Keratinocyte (primary cell): ENCODE results near the gene SDF4. TPM values are rescaled to one million over a fixed set of nuclear protein-coding genes. Genes with fewer than 3 reads are reported as not detected.

Experiments used
- DNase-seq: peaks from one replicate; pipeline ENCODE4 v3.0.0-alpha.2; 2011; ENCODE audit warnings: low read depth, missing footprints, low spot score
- FAIRE-seq: peaks from 2 replicates; lab custom pipeline; 2011; peaks lifted over from hg19 to GRCh38; lab: Jason Lieb, UNC
- H2AFZ ChIP-seq: 2 replicates; pipeline ENCODE4 v1.6.0; 2012; ENCODE audit warnings: low read length, control low read depth, inconsistent platforms; ENCODE audit not compliant: control insufficient read depth
- H3K27ac ChIP-seq: 2 replicates; pipeline ENCODE4 v1.5.1; 2011; ENCODE audit warnings: low read length; ENCODE audit not compliant: control insufficient read depth, insufficient read depth
- H3K27me3 ChIP-seq: 3 replicates; pipeline ENCODE4 v1.6.0; 2011; ENCODE audit warnings: low read length; ENCODE audit not compliant: control insufficient read depth, insufficient read depth; ENCODE audit errors: extremely low read depth
- H3K36me3 ChIP-seq, 2 experiments: 2 replicates in 1 of 2; 3 replicates in 1 of 2; pipeline ENCODE4 v1.5.1; 2011; ENCODE audit warnings: low read length in 2 of 2, mild to moderate bottlenecking in 1 of 2; ENCODE audit not compliant: control insufficient read depth in 2 of 2, insufficient read depth in 2 of 2; ENCODE audit errors: extremely low read depth in 1 of 2
- H3K4me1 ChIP-seq: 3 replicates; pipeline ENCODE4 v1.5.1; 2011; ENCODE audit warnings: low read length; ENCODE audit not compliant: control insufficient read depth, insufficient read depth; ENCODE audit errors: extremely low read depth
- H3K4me2 ChIP-seq: 3 replicates; pipeline ENCODE4 v1.6.0; 2011; ENCODE audit warnings: low read depth, low read length; ENCODE audit not compliant: control insufficient read depth, insufficient read depth; ENCODE audit errors: extremely low read depth
- H3K4me3 ChIP-seq, 3 experiments: fragments of 200-600 bp in 1 of 3; sonication (generic) in 1 of 3; 2 replicates in 2 of 3; 3 replicates in 1 of 3; pipeline ENCODE4 v1.5.1; 2011 to 2016; ENCODE audit warnings: low read length in 3 of 3, mild to moderate bottlenecking in 3 of 3, control low read depth in 2 of 3, inconsistent platforms in 1 of 3, low read depth in 1 of 3, mixed read lengths in 1 of 3, mixed run types in 1 of 3, moderate library complexity in 1 of 3; ENCODE audit not compliant: control insufficient read depth in 2 of 3, insufficient read depth in 2 of 3; ENCODE audit errors: extremely low read depth in 1 of 3
- H3K79me2 ChIP-seq: 2 replicates; pipeline ENCODE4 v1.6.0; 2012; ENCODE audit warnings: low read length; ENCODE audit not compliant: control insufficient read depth, insufficient read depth
- H3K9ac ChIP-seq: 3 replicates; pipeline ENCODE4 v1.6.0; 2011; ENCODE audit warnings: low read length; ENCODE audit not compliant: control insufficient read depth, insufficient read depth; ENCODE audit errors: extremely low read depth
- H3K9me1 ChIP-seq: 3 replicates; pipeline ENCODE4 v1.6.0; 2011; ENCODE audit warnings: low read length; ENCODE audit not compliant: control insufficient read depth, insufficient read depth; ENCODE audit errors: extremely low read depth
- H3K9me3 ChIP-seq: 2 replicates; pipeline ENCODE4 v1.5.1; 2012; ENCODE audit warnings: low read depth, low read length; ENCODE audit not compliant: control insufficient read depth
- H4K20me1 ChIP-seq: 3 replicates; pipeline ENCODE4 v1.6.0; 2011; ENCODE audit warnings: low read length; ENCODE audit not compliant: control insufficient read depth, insufficient read depth; ENCODE audit errors: extremely low read depth
- CTCF ChIP-seq, 3 experiments: IDR thresholded peaks in 1 of 3; conservative IDR thresholded peaks in 1 of 3; optimal IDR thresholded peaks in 1 of 3; 2 replicates in 2 of 3; 3 replicates in 1 of 3; pipeline versions ENCODE3 to v1.5.1; 2011; ENCODE audit warnings: low read length in 3 of 3, mild to moderate bottlenecking in 3 of 3, moderate library complexity in 2 of 3, control low read depth in 1 of 3, inconsistent platforms in 1 of 3; ENCODE audit not compliant: insufficient read depth in 2 of 3; ENCODE audit errors: extremely low read depth in 1 of 3
- EZH2 ChIP-seq: IDR thresholded peaks from one replicate; pipeline ENCODE4 v1.6.1; 2012; ENCODE audit warnings: inconsistent platforms, mild to moderate bottlenecking, low read length, moderate library complexity
- dilution Hi-C: fragments of 300-500 bp; cut with MboI; formaldehyde crosslinking; loops from one replicate; pipeline ENCODE4 v1.7.0; 2020; ENCODE audit warnings: low sequenced_read_pairs; ENCODE audit not compliant: extremely low pct_ligation_motif_present
- polyA plus RNA-seq, 5 experiments: library from polyadenylated mRNA; depleted of rRNA in 3 of 5; stranded (reverse) in 3 of 5; stranded (forward) in 1 of 5; unstranded in 1 of 5; fragments of >200 nt; gene quantifications; 1 replicate in 1 of 5; 2 replicates in 3 of 5; 3 replicates in 1 of 5; pipeline versions ENCODE4 v1.2.1 to v1.2.3, GENCODE V29; 2011 to 2012; ENCODE audit warnings: missing spikeins in 2 of 5, low read depth in 1 of 5, low replicate concordance in 1 of 5

SDF4 gene
- polyA plus RNA-seq, 1 donor (not counting 4 experiments of a cell fraction or from before 2014, with no cell fraction given): 66.3 TPM

DNA sequence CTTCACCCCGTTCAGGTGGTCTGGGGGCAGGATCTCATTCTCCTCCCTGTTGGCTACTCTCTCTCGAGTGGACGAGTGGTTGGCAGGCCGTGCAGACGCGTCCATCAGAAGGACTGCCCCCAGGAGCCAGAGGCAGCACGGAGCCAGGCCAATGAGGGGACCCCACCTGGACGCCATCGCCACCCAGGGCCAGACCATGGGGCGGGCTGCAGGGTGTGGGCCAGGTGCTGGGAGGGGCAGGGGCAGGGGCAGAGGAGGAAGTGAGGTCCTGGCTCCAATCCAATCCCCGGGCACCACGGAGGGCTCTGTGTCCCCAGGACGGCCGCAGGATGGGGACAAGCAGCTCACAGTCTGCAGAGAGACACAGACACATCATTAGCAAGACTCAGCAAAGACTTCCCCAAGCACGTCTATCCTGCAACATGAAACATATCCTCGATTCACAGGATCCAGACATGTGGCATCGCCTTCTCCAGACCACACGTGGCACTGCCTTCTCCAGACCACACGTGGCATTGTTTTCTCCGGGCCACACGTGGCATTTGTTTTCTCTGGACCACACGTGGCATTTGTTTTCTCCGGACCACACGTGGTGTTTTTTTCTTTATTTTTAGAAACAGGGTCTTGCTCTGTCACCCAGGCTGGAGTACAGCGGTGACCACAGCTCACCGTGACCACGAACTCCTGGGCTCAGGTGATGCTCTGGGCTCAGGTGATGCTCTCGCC is 3.0 kb downstream of the SDF4 start:
- dilution Hi-C loops: no loop called here
- no peak overlapping the region for H3K4me2 ChIP-seq
- FAIRE-seq (no peak), DNase-seq (no peak)
- no peaks in the 10 kb centered on the region for H3K27me3 ChIP-seq
- peaks cover 8% of the 10 kb centered on the region for H3K4me1 ChIP-seq
- peaks cover 5% of the 10 kb centered on the region for H4K20me1 ChIP-seq
- H3K9me1 ChIP-seq: no peaks in the 10 kb centered on the region
- no peak overlapping the region for H3K9ac ChIP-seq
- no peak overlapping the region for H3K4me3 ChIP-seq
- H3K9me3 ChIP-seq: peaks cover 4% of the 10 kb centered on the region
- no peak overlapping the region for H3K27ac ChIP-seq
- H2AFZ ChIP-seq: no peak overlapping the region
- peaks cover 81% of the 10 kb centered on the region for H3K79me2 ChIP-seq
- TF ChIP-seq CTCF (optimal IDR thresholded peaks at IDR 0.05 in 1 of 3, IDR thresholded peaks at IDR 0.05 in 1 of 3, conservative IDR thresholded peaks at IDR 0.05 in 1 of 3; ENCODE audit: extremely low read depth in 1 of 3, insufficient read depth in 2 of 3, low read length in 3 of 3): no peak
- TF ChIP-seq EZH2: no peak
- peaks cover 13 to 32% of the 10 kb centered on the region in 2 experiments for H3K36me3 ChIP-seq

DNA sequence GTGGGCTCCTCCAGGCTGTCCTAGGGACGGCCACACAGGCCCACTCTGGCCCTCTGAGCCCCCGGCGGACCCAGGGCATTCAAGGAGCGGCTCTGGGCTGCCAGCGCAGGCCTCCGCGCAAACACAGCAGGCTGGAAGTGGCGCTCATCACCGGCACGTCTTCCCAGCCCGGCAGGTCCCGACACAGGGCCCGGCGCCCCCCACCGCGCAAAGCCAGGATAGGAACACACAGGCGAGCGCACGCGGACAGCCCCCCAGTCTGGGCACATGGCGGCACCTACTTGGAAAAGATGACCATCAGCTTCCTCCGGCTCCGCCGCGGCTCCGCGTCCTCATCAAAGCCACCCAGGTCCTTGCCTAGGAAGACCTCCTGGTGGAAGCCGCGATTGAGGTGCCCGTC is 3.6 kb downstream of the SDF4 start:
- peaks cover 8% of the 10 kb centered on the region for H3K4me1 ChIP-seq
- FAIRE-seq: no peak
- peaks cover 4% of the 10 kb centered on the region for H3K9me3 ChIP-seq
- H3K9ac ChIP-seq: no peak overlapping the region
- no peak overlapping the region for H3K4me2 ChIP-seq
- no peaks in the 10 kb centered on the region for H3K27me3 ChIP-seq
- H2AFZ ChIP-seq: no peak overlapping the region
- H4K20me1 ChIP-seq: peaks cover 5% of the 10 kb centered on the region
- H3K4me3 ChIP-seq: no peak overlapping the region
- H3K9me1 ChIP-seq: no peaks in the 10 kb centered on the region
- H3K36me3 ChIP-seq: peaks cover 14 to 32% of the 10 kb centered on the region in 2 experiments
- H3K79me2 ChIP-seq: peaks cover 76% of the 10 kb centered on the region
- no peak for DNase-seq
- no peak overlapping the region for H3K27ac ChIP-seq
- TF ChIP-seq CTCF (optimal IDR thresholded peaks at IDR 0.05 in 1 of 3, IDR thresholded peaks at IDR 0.05 in 1 of 3, conservative IDR thresholded peaks at IDR 0.05 in 1 of 3; ENCODE audit: extremely low read depth in 1 of 3, insufficient read depth in 2 of 3, low read length in 3 of 3) (no peak), EZH2 (no peak)
- dilution Hi-C loops: no loop called here
